ENCODE measurements around the gene SURF4. TPM values are rescaled to one million over a fixed set of nuclear protein-coding genes. Genes with fewer than 3 reads are reported as not detected.

Gene SURF4
- total and polyA plus RNA-seq, 2 donors (not counting 1 experiment from before 2014, with no cell fraction given) = 34.7 to 43.8 TPM

GRCh38 chr9:133404454-133405002 is 28.7 kb upstream of the SURF4 start:
- DNase-seq = no peak
- intact Hi-C loops (cut with micrococcal nuclease) = no loop called here
- H3K4me3 Mint-ChIP-seq = no peak overlapping the region
- H3K27me3 Mint-ChIP-seq = no peaks in the 10 kb centered on the region
- H3K4me3 ChIP-seq (ENCODE audit: control extremely low read depth in 1 of 5, extremely low read depth in 1 of 5, insufficient read depth in 1 of 5, low read depth in 2 of 5, low read length in 4 of 5) = no peak overlapping the region
- no peaks in the 10 kb centered on the region for H3K27me3 ChIP-seq (replicated peaks in 1 of 4; ENCODE audit: control extremely low read depth in 1 of 4, control insufficient read depth in 3 of 4, insufficient read depth in 4 of 4, low read length in 3 of 4)
- H3K36me3 ChIP-seq (replicated peaks in 1 of 2; ENCODE audit: control extremely low read depth in 1 of 2, control insufficient read depth in 1 of 2, extremely low read depth in 1 of 2, insufficient read depth in 2 of 2, low read length in 1 of 2) = peaks cover 0 to 47% of the 10 kb centered on the region in 2 experiments
- peaks cover 0 to 2% of the 10 kb centered on the region in 2 donors for H3K4me1 ChIP-seq (ENCODE audit: control insufficient read depth in 2 of 2, insufficient read depth in 2 of 2, low read length in 2 of 2)
- no peak overlapping the region for H3K27ac Mint-ChIP-seq
- no peak overlapping the region for H3K4me2 ChIP-seq (replicated peaks; ENCODE audit: low read depth, low read length, poor library complexity, severe bottlenecking)
- no peak overlapping the region for H2AFZ ChIP-seq (ENCODE audit: insufficient read depth, low read depth, low read length, poor library complexity, severe bottlenecking)
- TF ChIP-seq CTCF (IDR thresholded peaks at IDR 0.05) = no peak
- no peaks in the 10 kb centered on the region for H3K9me3 Mint-ChIP-seq (ENCODE audit: insufficient read depth)
- no peak overlapping the region for H3K9ac ChIP-seq (ENCODE audit: low read length)
- no peak overlapping the region for H3K27ac ChIP-seq (ENCODE audit: low read length in 2 of 2)
- H4K20me1 ChIP-seq (ENCODE audit: control insufficient read depth, insufficient read depth, low read length, poor library complexity, severe bottlenecking) = peaks cover 38% of the 10 kb centered on the region
- CTCF ChIA-PET = interaction anchor here (0.8 to 4.8 kb wide), 5 partner anchors 81 to 222 kb away, joined by 3 to 34 read pairs (median 5); no protein-coding TSS in a partner anchor
- H3K9me3 ChIP-seq (ENCODE audit: control extremely low read depth in 1 of 3, control insufficient read depth in 2 of 3, insufficient read depth in 1 of 3, low read length in 2 of 3) = no peaks in the 10 kb centered on the region
- POLR2A ChIA-PET = no interaction called here
- no peak for ATAC-seq (ENCODE audit: low read depth)
- H3K4me1 Mint-ChIP-seq = peaks cover 2% of the 10 kb centered on the region
- 92% methylated on average over 8 of the region's 12 CpGs for WGBS (ENCODE audit: insufficient coverage)
- H3K79me2 ChIP-seq (ENCODE audit: control insufficient read depth, insufficient read depth, low read length) = peaks cover 5% of the 10 kb centered on the region

GRCh38 chr9:133403766-133404453 is 28.1 kb upstream of the SURF4 start:
- POLR2A ChIA-PET = no interaction called here
- H3K9ac ChIP-seq (ENCODE audit: low read length) = no peak overlapping the region
- H3K27ac ChIP-seq (ENCODE audit: low read length in 2 of 2) = no peak overlapping the region
- no peaks in the 10 kb centered on the region for H3K9me3 ChIP-seq (ENCODE audit: control extremely low read depth in 1 of 3, control insufficient read depth in 2 of 3, insufficient read depth in 1 of 3, low read length in 2 of 3)
- Mint-ChIP-seq H3K27ac (no peak overlapping the region), H3K4me1 (peaks cover 2% of the 10 kb centered on the region), H3K9me3 (ENCODE audit: insufficient read depth) (no peaks in the 10 kb centered on the region), H3K4me3 (no peak overlapping the region), H3K27me3 (no peaks in the 10 kb centered on the region)
- intact Hi-C loops (cut with micrococcal nuclease) = no loop called here
- H2AFZ ChIP-seq (ENCODE audit: insufficient read depth, low read depth, low read length, poor library complexity, severe bottlenecking) = no peak overlapping the region
- DNase-seq = peak; percentile 59
- H3K36me3 ChIP-seq (replicated peaks in 1 of 2; ENCODE audit: control extremely low read depth in 1 of 2, control insufficient read depth in 1 of 2, extremely low read depth in 1 of 2, insufficient read depth in 2 of 2, low read length in 1 of 2) = peaks cover 0 to 43% of the 10 kb centered on the region in 2 experiments
- peaks cover 5% of the 10 kb centered on the region for H3K79me2 ChIP-seq (ENCODE audit: control insufficient read depth, insufficient read depth, low read length)
- TF ChIP-seq CTCF (IDR thresholded peaks at IDR 0.05) (peak; percentile 75), EZH2 (IDR thresholded peaks at IDR 0.05; ENCODE audit: borderline replicate concordance, insufficient read depth, low read depth, low read length, poor library complexity, severe bottlenecking) (no peak)
- CTCF ChIA-PET = interaction anchor here (0.8 to 4.8 kb wide), 5 partner anchors 82 to 221 kb away, joined by 3 to 34 read pairs (median 5); no protein-coding TSS in a partner anchor
- peaks cover 38% of the 10 kb centered on the region for H4K20me1 ChIP-seq (ENCODE audit: control insufficient read depth, insufficient read depth, low read length, poor library complexity, severe bottlenecking)
- H3K4me2 ChIP-seq (replicated peaks; ENCODE audit: low read depth, low read length, poor library complexity, severe bottlenecking) = no peak overlapping the region
- no peak for ATAC-seq (ENCODE audit: low read depth)
- no peak overlapping the region for H3K4me3 ChIP-seq (ENCODE audit: control extremely low read depth in 1 of 5, extremely low read depth in 1 of 5, insufficient read depth in 1 of 5, low read depth in 2 of 5, low read length in 4 of 5)
- no peaks in the 10 kb centered on the region for H3K27me3 ChIP-seq (replicated peaks in 1 of 4; ENCODE audit: control extremely low read depth in 1 of 4, control insufficient read depth in 3 of 4, insufficient read depth in 4 of 4, low read length in 3 of 4)
- peaks cover 0 to 2% of the 10 kb centered on the region in 2 donors for H3K4me1 ChIP-seq (ENCODE audit: control insufficient read depth in 2 of 2, insufficient read depth in 2 of 2, low read length in 2 of 2)
- WGBS (ENCODE audit: insufficient coverage) = 78% methylated on average over 15 of the region's 16 CpGs
